Coronary artery (tissue), 2 donors: ENCODE data around the gene NCAM1.

Experiments used
- DNase-seq: peaks from one replicate; pipeline ENCODE4 v3.0.0-alpha.2; 2017; ENCODE audit warnings: low spot score
- H3K27ac ChIP-seq, 2 donors: fragments of 200-600 bp; sonication (generic); one replicate each; pipeline ENCODE4 v1.5.1; 2016 to 2019
- H3K4me3 ChIP-seq: fragments of 200-600 bp; sonication (generic); 2 replicates; pipeline ENCODE4 v1.5.1; 2016; ENCODE audit warnings: mild to moderate bottlenecking, moderate library complexity
- CTCF ChIP-seq: fragments of 200-600 bp; sonication (generic); IDR thresholded peaks from one replicate; pipeline ENCODE4 v1.5.1; 2019; ENCODE audit warnings: antibody characterized with exemption

Gene NCAM1

GRCh38 chr11:113021111-113021510 lies 59.9 kb downstream of the NCAM1 start:
- Histone ChIP-seq H3K4me3 (no peak overlapping the region), H3K27ac (no peak overlapping the region)
- TF ChIP-seq CTCF, result no peak
- DNase-seq, result no peak

DNA sequence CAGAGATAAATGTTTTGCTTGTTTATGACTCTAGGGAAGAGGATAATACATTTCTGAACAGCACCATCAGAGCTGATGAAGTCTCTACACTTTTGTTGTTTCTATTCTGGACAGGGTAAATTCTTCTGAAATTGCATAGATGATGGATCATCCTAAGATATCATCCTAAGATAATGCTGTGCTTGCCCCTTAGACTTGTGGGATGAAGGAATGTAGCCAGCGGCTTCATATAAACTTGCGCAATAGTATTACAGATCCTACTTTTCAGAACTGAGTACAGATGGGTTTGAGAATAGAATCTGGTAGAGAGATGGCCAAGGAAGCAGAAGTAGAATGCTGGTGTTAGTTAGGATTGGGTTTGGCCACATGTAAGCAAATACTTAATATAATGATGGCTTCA lies 61.0 kb downstream of the NCAM1 start:
- no peak for DNase-seq
- TF ChIP-seq CTCF, result no peak
- no peak overlapping the region for H3K4me3 ChIP-seq
- no peak overlapping the region for H3K27ac ChIP-seq

GRCh38 chr11:113023228-113023627 lies 62.0 kb downstream of the NCAM1 start:
- no peak for TF ChIP-seq CTCF
- no peak overlapping the region for H3K4me3 ChIP-seq
- H3K27ac ChIP-seq, result no peak overlapping the region
- no peak for DNase-seq

DNA sequence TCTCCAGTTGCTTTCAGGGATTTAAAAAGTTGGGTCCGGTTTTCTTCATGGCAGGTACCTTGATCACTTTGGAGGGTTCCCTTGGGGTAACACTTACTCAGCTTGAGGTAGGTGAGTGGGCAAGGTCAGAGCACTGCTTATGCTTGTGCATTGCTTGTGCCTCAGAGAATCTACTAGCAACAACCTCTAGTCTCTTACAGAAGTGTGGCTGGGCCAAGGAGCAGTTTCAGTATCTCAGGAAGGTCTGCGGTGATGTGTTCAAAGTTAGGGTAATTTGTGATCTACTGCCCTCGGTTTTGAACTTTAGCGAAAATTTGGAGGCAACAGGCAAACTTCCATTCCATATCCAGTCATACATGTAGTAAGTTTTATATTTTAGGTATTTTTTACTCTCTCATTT lies 62.8 kb downstream of the NCAM1 start:
- Histone ChIP-seq H3K4me3 (no peak overlapping the region), H3K27ac (no peak overlapping the region)
- TF ChIP-seq CTCF, result no peak
- no peak for DNase-seq

GRCh38 chr11:113026778-113027177 lies 65.6 kb downstream of the NCAM1 start:
- H3K4me3 ChIP-seq, result no peak overlapping the region
- no peak for TF ChIP-seq CTCF
- DNase-seq, result no peak
- H3K27ac ChIP-seq, result no peak overlapping the region

DNA sequence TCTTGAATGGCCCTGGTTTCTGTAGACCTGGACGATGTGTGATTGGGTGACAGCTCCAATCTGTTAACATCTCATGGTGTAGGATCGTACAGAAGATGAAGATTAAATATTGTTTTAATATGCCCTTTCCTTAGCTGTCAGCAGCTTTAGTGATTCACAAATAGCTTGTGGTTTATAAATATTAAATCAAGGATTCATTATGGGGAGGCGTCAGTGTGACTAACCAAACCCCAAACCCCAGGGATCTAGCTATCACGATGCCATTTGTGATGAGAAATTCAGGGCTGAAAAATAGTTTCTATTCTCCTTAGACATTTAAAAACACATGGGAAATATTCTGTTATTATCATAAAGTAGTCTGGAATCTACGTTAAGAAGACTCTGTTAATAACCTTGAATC lies 73.4 kb downstream of the NCAM1 start:
- H3K4me3 ChIP-seq, result no peak overlapping the region
- no peak for DNase-seq
- TF ChIP-seq CTCF, result no peak
- H3K27ac ChIP-seq, result no peak overlapping the region

- no peak for DNase-seq
- Histone ChIP-seq H3K4me3 (no peak overlapping the region), H3K27ac (no peak overlapping the region)
- no peak for TF ChIP-seq CTCF
These were observed 74.5 kb downstream of the NCAM1 start for GRCh38 chr11:113035708-113036107.
